GM12864 (cell line): ENCODE results near the gene SLC6A1.

Experiments used
- DNase-seq: peaks from one replicate; pipeline ENCODE4 v3.0.0-alpha.2; 2011; ENCODE audit warnings: low read depth
- H3K4me3 ChIP-seq: 2 replicates; pipeline ENCODE4 v1.5.1; 2011; ENCODE audit warnings: mild to moderate bottlenecking, low read depth, low read length, control low read depth
- CTCF ChIP-seq: IDR thresholded peaks from 2 replicates; pipeline ENCODE4 v1.5.1; 2011; ENCODE audit warnings: low read depth, mild to moderate bottlenecking, moderate library complexity, low read length, control low read depth, inconsistent platforms; ENCODE audit errors: missing control alignments

SLC6A1 gene

GRCh38 chr3:10975695-10976234 lies 16.8 kb upstream of the SLC6A1 start:
- H3K4me3 ChIP-seq, result no peak overlapping the region
- TF ChIP-seq CTCF, result no peak
- no peak for DNase-seq

- no peak for DNase-seq
- H3K4me3 ChIP-seq, result no peak overlapping the region
- TF ChIP-seq CTCF, result no peak
Measured at GRCh38 chr3:10976770-10977169, 15.8 kb upstream of the SLC6A1 start.

- no peak for DNase-seq
- no peak overlapping the region for H3K4me3 ChIP-seq
- TF ChIP-seq CTCF, result no peak
Measured at GRCh38 chr3:10977892-10978510, 14.5 kb upstream of the SLC6A1 start.

- TF ChIP-seq CTCF, result no peak
- DNase-seq, result no peak
- no peak overlapping the region for H3K4me3 ChIP-seq
Measured at GRCh38 chr3:10978956-10979355, 13.6 kb upstream of the SLC6A1 start.

GRCh38 chr3:10980312-10980711 lies 12.2 kb upstream of the SLC6A1 start:
- H3K4me3 ChIP-seq, result no peak overlapping the region
- DNase-seq, result no peak
- TF ChIP-seq CTCF, result no peak

- no peak overlapping the region for H3K4me3 ChIP-seq
- no peak for DNase-seq
- TF ChIP-seq CTCF, result no peak
Measured at GRCh38 chr3:10981031-10981430, 11.5 kb upstream of the SLC6A1 start.

- H3K4me3 ChIP-seq, result no peak overlapping the region
- TF ChIP-seq CTCF, result no peak
- DNase-seq, result no peak
Measured at GRCh38 chr3:10981961-10982360, 10.6 kb upstream of the SLC6A1 start.
